PC-3 (cell line): Measurements from ENCODE around the gene ATAD3A.

Experiments
- CTCF ChIP-seq: fragments of 300-600 bp; sonication (generic); conservative IDR thresholded peaks from 2 replicates; pipeline ENCODE4 v1.5.1; 2017; ENCODE audit warnings: antibody characterized with exemption, low read depth, mild to moderate bottlenecking, low read length
- EZH2 ChIP-seq: fragments of 300-600 bp; sonication (generic); IDR thresholded peaks from one replicate; pipeline ENCODE4 v1.6.1; 2017; ENCODE audit warnings: antibody characterized with exemption, mild to moderate bottlenecking, low read length; ENCODE audit not compliant: unreplicated experiment

DNA sequence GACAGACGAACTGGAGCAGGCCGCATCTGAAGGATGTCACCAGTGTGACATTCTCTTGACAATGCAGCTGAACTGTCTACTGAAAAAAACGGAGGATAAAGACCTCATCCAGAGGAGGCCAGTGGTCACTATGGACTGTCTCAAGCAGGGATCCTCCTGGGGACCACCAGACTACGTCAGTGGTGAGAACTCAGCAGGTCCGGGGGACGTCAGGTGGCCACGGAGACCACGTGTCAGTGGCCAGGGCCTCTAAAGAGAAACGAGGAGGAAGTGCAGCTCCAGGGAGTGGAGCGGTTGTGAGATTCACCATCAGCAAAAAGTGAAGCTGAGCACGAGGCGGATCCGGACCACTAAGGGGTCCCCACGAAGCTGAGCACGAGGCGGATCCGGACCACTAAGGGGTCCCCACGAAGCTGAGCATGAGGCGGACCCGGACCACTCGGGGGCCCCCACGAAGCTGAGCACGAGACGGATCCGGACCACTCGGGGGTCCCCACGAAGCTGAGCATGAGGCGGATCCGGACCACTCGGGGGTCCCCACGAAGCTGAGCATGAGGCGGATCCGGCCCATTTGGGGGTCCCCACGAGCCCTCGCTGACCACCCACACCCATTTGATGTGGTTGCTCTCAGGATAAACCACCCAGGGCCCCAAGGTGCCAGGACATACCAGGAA, 42.0 kb downstream of the ATAD3A start:
- TF ChIP-seq CTCF: no peak
- TF ChIP-seq EZH2: no peak
